HCT116 (cell line): ENCODE data around the gene MRPS27. TPM values are rescaled to one million over a fixed set of nuclear protein-coding genes. Genes with fewer than 3 reads are reported as not detected.

Experiments
- ATAC-seq: fragments of 200-7000 bp; cut with Tn5 transposase; 2 replicates; pipeline ENCODE4 v1.9.1; 2020; ENCODE audit warnings: mild to moderate bottlenecking, moderate library complexity
- BruUV-seq: library from RNA; stranded (reverse); fragments of 400-500 nt; replicated peaks from 2 replicates; lab custom pipeline; 2021; lab: Mats Ljungman, UMichigan
- CTCF ChIA-PET: fragments of 300-600 bp; sonication (Branson Sonifier 250); formaldehyde crosslinking; loops from one replicate; lab custom pipeline; 2021; ENCODE audit warnings: antibody characterized with exemption; lab: Charles Lee
- POLR2A ChIA-PET: fragments of 300-600, 350-600 bp; sonication (Branson Sonifier 250); formaldehyde crosslinking; loops from one replicate; lab custom pipeline; 2021; ENCODE audit warnings: antibody characterized with exemption; lab: Charles Lee
- RAD21 ChIA-PET, 2 experiments: fragments of 300-600 bp; sonication (Branson Sonifier 250); formaldehyde crosslinking; loops; one replicate each; lab custom pipeline; 2023; ENCODE audit warnings: low total read pairs in 2 of 2; ENCODE audit not compliant: uncharacterized antibody in 2 of 2, unreplicated experiment in 2 of 2, low non-redundant PET in 1 of 2; lab: Charles Lee
- DNase-seq: peaks from one replicate; pipeline ENCODE4 v3.0.0-alpha.2; 2010; ENCODE audit warnings: low read depth, low spot score
- H2AFZ ChIP-seq: fragments of 200-600 bp; shearing (Covaris generic), sonication (generic); 2 replicates; pipeline ENCODE4 v1.6.1; 2017; ENCODE audit warnings: low read depth, mixed run types, mixed read lengths, antibody characterized with exemption, low read length; ENCODE audit not compliant: poor library complexity, severe bottlenecking
- H3K27ac ChIP-seq: 2 replicates; pipeline ENCODE4 v1.5.1; 2012; ENCODE audit warnings: low read depth, low read length
- H3K27me3 ChIP-seq: fragments of 200-600 bp; sonication (generic); 2 replicates; pipeline ENCODE4 v1.6.1; 2016; ENCODE audit warnings: mixed run types, low read length, mixed read lengths; ENCODE audit not compliant: insufficient read depth
- H3K36me3 ChIP-seq, 2 experiments: fragments of 200-500 bp in 1 of 2; fragments of 200-600 bp in 1 of 2; sonication (Bioruptor generic) in 1 of 2; sonication (generic) in 1 of 2; 2 replicates each; pipeline versions ENCODE4 v1.5.1 to v1.6.1; 2014 to 2016; ENCODE audit warnings: low read length in 2 of 2, inconsistent platforms in 1 of 2, mixed read lengths in 1 of 2, mixed run types in 1 of 2; ENCODE audit not compliant: insufficient read depth in 2 of 2, control insufficient read depth in 1 of 2
- H3K4me1 ChIP-seq, 2 experiments: fragments of 200-600 bp in 1 of 2; sonication (generic) in 1 of 2; 2 replicates each; pipeline versions ENCODE4 v1.5.1 to v1.6.1; 2012 to 2017; ENCODE audit warnings: low read length in 2 of 2, inconsistent platforms in 1 of 2, mild to moderate bottlenecking in 1 of 2, mixed read lengths in 1 of 2, mixed run types in 1 of 2, moderate library complexity in 1 of 2; ENCODE audit not compliant: insufficient read depth in 2 of 2, control insufficient read depth in 1 of 2
- H3K4me2 ChIP-seq: fragments of 200-600 bp; sonication (generic); 2 replicates; pipeline ENCODE4 v1.6.1; 2017; ENCODE audit warnings: mixed run types, low read length, mixed read lengths
- H3K4me3 ChIP-seq, 2 experiments: fragments of 200-600 bp in 1 of 2; sonication (generic) in 1 of 2; replicated peaks in 1 of 2; 2 replicates each; pipeline ENCODE4 v1.5.1; 2011 to 2016; ENCODE audit warnings: low read length in 2 of 2, control low read depth in 1 of 2, low read depth in 1 of 2, mild to moderate bottlenecking in 1 of 2, mixed read lengths in 1 of 2, mixed run types in 1 of 2
- H3K79me2 ChIP-seq: fragments of 200-600 bp; sonication (generic); 2 replicates; pipeline ENCODE4 v1.6.1; 2017; ENCODE audit warnings: mild to moderate bottlenecking, mixed run types, low read length, moderate library complexity, mixed read lengths; ENCODE audit not compliant: insufficient read depth
- H3K9ac ChIP-seq: fragments of 200-600 bp; sonication (generic); 2 replicates; pipeline ENCODE4 v1.6.1; 2016; ENCODE audit warnings: low read length, mixed read lengths
- H3K9me2 ChIP-seq: fragments of 200-600 bp; sonication (generic), shearing (Covaris generic); 2 replicates; pipeline ENCODE4 v1.6.1; 2017; ENCODE audit warnings: mixed run types, mild to moderate bottlenecking, moderate library complexity; ENCODE audit not compliant: insufficient read depth
- H3K9me3 ChIP-seq, 2 experiments: fragments of 200-500 bp in 1 of 2; fragments of 200-600 bp in 1 of 2; sonication (Bioruptor generic) in 1 of 2; sonication (generic) in 1 of 2; 2 replicates each; pipeline ENCODE4 v1.6.1; 2014 to 2017; ENCODE audit warnings: low read length in 2 of 2, mixed read lengths in 2 of 2, inconsistent platforms in 1 of 2, low read depth in 1 of 2, mild to moderate bottlenecking in 1 of 2, mixed run types in 1 of 2, moderate library complexity in 1 of 2; ENCODE audit not compliant: control insufficient read depth in 1 of 2, insufficient read depth in 1 of 2
- H4K20me1 ChIP-seq: fragments of 200-600 bp; sonication (generic), shearing (Covaris generic); 2 replicates; pipeline ENCODE4 v1.6.1; 2017; ENCODE audit warnings: mixed run types, mild to moderate bottlenecking, moderate library complexity; ENCODE audit not compliant: insufficient read depth
- CBX3 ChIP-seq: IDR thresholded peaks from 2 replicates; pipeline ENCODE4 v1.6.1; 2012; ENCODE audit warnings: low read depth
- CEBPB ChIP-seq: IDR thresholded peaks from 2 replicates; pipeline ENCODE4 v1.6.1; 2012; ENCODE audit warnings: low read depth
- EGR1 ChIP-seq: IDR thresholded peaks from 2 replicates; pipeline ENCODE4 v1.6.1; 2012; ENCODE audit warnings: low read depth
- ELF1 ChIP-seq: IDR thresholded peaks from 2 replicates; pipeline ENCODE4 v1.6.1; 2012; ENCODE audit warnings: low read depth, borderline replicate concordance
- EZH2 ChIP-seq: fragments of 200-600 bp; sonication (generic); IDR thresholded peaks from 2 replicates; pipeline ENCODE4 v1.6.1; 2017; ENCODE audit warnings: antibody characterized with exemption, mixed run types
- EZH2phosphoT487 ChIP-seq: fragments of 200-600 bp; IDR thresholded peaks from 2 replicates; pipeline ENCODE4 v1.6.1; 2018; ENCODE audit warnings: antibody characterized with exemption, borderline replicate concordance
- FOSL1 ChIP-seq: IDR thresholded peaks from 2 replicates; pipeline ENCODE4 v1.6.1; 2012; ENCODE audit warnings: low read depth
- JUND ChIP-seq: IDR thresholded peaks from 2 replicates; pipeline ENCODE4 v1.6.1; 2012
- MAX ChIP-seq: IDR thresholded peaks from 2 replicates; pipeline ENCODE4 v1.6.1; 2012
- POLR2A ChIP-seq: IDR thresholded peaks from 2 replicates; pipeline ENCODE4 v1.7.0; 2011; ENCODE audit warnings: borderline replicate concordance; ENCODE audit not compliant: insufficient read depth, insufficient read length; ENCODE audit errors: extremely low read depth
- POLR2AphosphoS5 ChIP-seq: IDR thresholded peaks from 2 replicates; pipeline ENCODE4 v1.6.1; 2011; ENCODE audit warnings: mild to moderate bottlenecking, low read depth, low read length, moderate library complexity
- RAD21 ChIP-seq: IDR thresholded peaks from 2 replicates; pipeline ENCODE4 v1.6.1; 2012; ENCODE audit warnings: low read depth, mild to moderate bottlenecking
- REST ChIP-seq: IDR thresholded peaks from 2 replicates; pipeline ENCODE4 v1.6.1; 2012; ENCODE audit warnings: low read depth
- SRF ChIP-seq: IDR thresholded peaks from 2 replicates; pipeline ENCODE4 v1.6.1; 2012; ENCODE audit warnings: low read depth
- YY1 ChIP-seq: IDR thresholded peaks from 2 replicates; pipeline ENCODE4 v1.6.1; 2011; ENCODE audit warnings: low read length, low read depth, moderate library complexity, mild to moderate bottlenecking; ENCODE audit not compliant: insufficient replicate concordance; ENCODE audit errors: extremely low read depth
- ZNF274 ChIP-seq: fragments of 200-500 bp; sonication (Bioruptor generic); IDR thresholded peaks from 2 replicates; pipeline ENCODE4 v1.6.1; 2014; ENCODE audit warnings: mild to moderate bottlenecking, low read depth, low read length, inconsistent platforms
- intact Hi-C: fragments of 100-400 bp; cut with micrococcal nuclease; formaldehyde crosslinking; loops from 2 replicates; pipeline ENCODE4 v1.10.0; 2022
- total RNA-seq: library from RNA; stranded (reverse); gene quantifications from one replicate; pipeline ENCODE4 v1.2.1, GENCODE V29; 2021; ENCODE audit not compliant: unreplicated experiment
- TF ChIP-seq, protein P1 (sequence below): IDR thresholded peaks from 2 replicates; pipeline ENCODE4 v1.6.1; 2012
- TF ChIP-seq, protein P2 (sequence below), 3 experiments: fragments of 200-600 bp in 1 of 3; sonication (generic) in 1 of 3; IDR thresholded peaks in 2 of 3; conservative IDR thresholded peaks in 1 of 3; 2 replicates each; pipeline ENCODE4 v1.5.1; 2012 to 2017; ENCODE audit warnings: low read depth in 2 of 3, low read length in 2 of 3, antibody characterized with exemption in 1 of 3, borderline replicate concordance in 1 of 3, control low read depth in 1 of 3, mild to moderate bottlenecking in 1 of 3, mixed read lengths in 1 of 3, mixed run types in 1 of 3, moderate library complexity in 1 of 3; ENCODE audit not compliant: insufficient read depth in 1 of 3

The MRPS27 gene
- total RNA-seq, 1 experiment from 2014 or later: 113 TPM

GRCh38 chr5:72292411-72292810, 27.6 kb downstream of the MRPS27 start:
- H3K4me1 ChIP-seq: no peaks in the 10 kb centered on the region
- CTCF ChIA-PET: interaction anchor here (0.9 kb wide), 1 partner anchor 16 kb away, joined by 5 read pairs; no protein-coding TSS in a partner anchor

More at GRCh38 chr5:72292411-72292810, 27.6 kb downstream of the MRPS27 start:
- 0 out of 2 replicates have a peak, but pooled peaks cover 3% of the 10 kb centered on the region for H4K20me1 ChIP-seq
- no peaks in the 10 kb centered on the region for H3K9me3 ChIP-seq
- no peak overlapping the region for H3K4me3 ChIP-seq
- no peaks in the 10 kb centered on the region for H3K9me2 ChIP-seq
- intact Hi-C loops: no loop called here
- H3K27me3 ChIP-seq: no peaks in the 10 kb centered on the region
- TF ChIP-seq, protein P1, sequence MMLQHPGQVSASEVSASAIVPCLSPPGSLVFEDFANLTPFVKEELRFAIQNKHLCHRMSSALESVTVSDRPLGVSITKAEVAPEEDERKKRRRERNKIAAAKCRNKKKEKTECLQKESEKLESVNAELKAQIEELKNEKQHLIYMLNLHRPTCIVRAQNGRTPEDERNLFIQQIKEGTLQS: no peak
- no peak for TF ChIP-seq SRF
- no peak for TF ChIP-seq EZH2phosphoT487
- no peak for TF ChIP-seq CEBPB
- no peak for TF ChIP-seq YY1
- TF ChIP-seq EGR1: no peak
- no peak for TF ChIP-seq RAD21
- TF ChIP-seq FOSL1: no peak
- TF ChIP-seq, protein P2, sequence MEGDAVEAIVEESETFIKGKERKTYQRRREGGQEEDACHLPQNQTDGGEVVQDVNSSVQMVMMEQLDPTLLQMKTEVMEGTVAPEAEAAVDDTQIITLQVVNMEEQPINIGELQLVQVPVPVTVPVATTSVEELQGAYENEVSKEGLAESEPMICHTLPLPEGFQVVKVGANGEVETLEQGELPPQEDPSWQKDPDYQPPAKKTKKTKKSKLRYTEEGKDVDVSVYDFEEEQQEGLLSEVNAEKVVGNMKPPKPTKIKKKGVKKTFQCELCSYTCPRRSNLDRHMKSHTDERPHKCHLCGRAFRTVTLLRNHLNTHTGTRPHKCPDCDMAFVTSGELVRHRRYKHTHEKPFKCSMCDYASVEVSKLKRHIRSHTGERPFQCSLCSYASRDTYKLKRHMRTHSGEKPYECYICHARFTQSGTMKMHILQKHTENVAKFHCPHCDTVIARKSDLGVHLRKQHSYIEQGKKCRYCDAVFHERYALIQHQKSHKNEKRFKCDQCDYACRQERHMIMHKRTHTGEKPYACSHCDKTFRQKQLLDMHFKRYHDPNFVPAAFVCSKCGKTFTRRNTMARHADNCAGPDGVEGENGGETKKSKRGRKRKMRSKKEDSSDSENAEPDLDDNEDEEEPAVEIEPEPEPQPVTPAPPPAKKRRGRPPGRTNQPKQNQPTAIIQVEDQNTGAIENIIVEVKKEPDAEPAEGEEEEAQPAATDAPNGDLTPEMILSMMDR (IDR thresholded peaks at IDR 0.05 in 2 of 3, conservative IDR thresholded peaks at IDR 0.05 in 1 of 3; ENCODE audit: borderline replicate concordance in 1 of 3, insufficient read depth in 1 of 3, low read depth in 2 of 3, low read length in 2 of 3): no peak
- no peak for TF ChIP-seq ZNF274
- no peak for TF ChIP-seq CBX3
- no peak for TF ChIP-seq MAX
- TF ChIP-seq POLR2A: no peak
- TF ChIP-seq JUND: no peak
- no peak for TF ChIP-seq ELF1
- no peak for TF ChIP-seq EZH2
- TF ChIP-seq REST: no peak
- no peak for TF ChIP-seq POLR2AphosphoS5
- DNase-seq: no peak
- no peak overlapping the region for H3K27ac ChIP-seq
- H3K9ac ChIP-seq: no peak overlapping the region
- peaks cover 14 to 30% of the 10 kb centered on the region in 2 experiments; a peak in 3 of 4 replicates for H3K36me3 ChIP-seq
- ChIA-PET POLR2A (interaction anchor here (1.3 kb wide), 1 partner anchor 16 kb away, joined by 3 read pairs; no protein-coding TSS in a partner anchor), RAD21 (interaction anchor here in 1 of 2 experiments (0.6 kb wide), 1 partner anchor 139 kb away, joined by 4 read pairs; no protein-coding TSS in a partner anchor)
- ATAC-seq: no peak
- BruUV-seq: no TSS peak
- H3K4me2 ChIP-seq: no peak overlapping the region
- H2AFZ ChIP-seq: no peak overlapping the region
- peaks cover 49% of the 10 kb centered on the region for H3K79me2 ChIP-seq
